ENCODE measurements around the gene ATRIP. TPM values are rescaled to one million over a fixed set of nuclear protein-coding genes. Genes with fewer than 3 reads are reported as not detected.

Gene ATRIP
- total and polyA plus RNA-seq, 2 of the 4 experiments (the other 2 are of a cell fraction) = 6.8 to 10.8 TPM

- TF ChIP-seq NFE2L2 (IDR thresholded peaks at IDR 0.05; ENCODE audit: low read depth, low read length) = no peak
These were observed 6.0 kb upstream of the ATRIP start (continued) for GRCh38 chr3:48440590-48440958.

GRCh38 chr3:48441940-48442339 is 4.6 kb upstream of the ATRIP start:
- Histone ChIP-seq H3K9me1 (ENCODE audit: insufficient read depth, low read length) (0 out of 2 replicates have a peak, but pooled peaks cover 4% of the 10 kb centered on the region), H4K8ac (ENCODE audit: low read depth in 2 of 2, low read length in 2 of 2) (no peak overlapping the region), H3K56ac (ENCODE audit: extremely low read depth, insufficient read depth, low read length) (no peak overlapping the region), H3K18ac (ENCODE audit: low read depth, low read length) (no peak overlapping the region), H3K79me1 (ENCODE audit: low read depth in 1 of 2, low read length in 2 of 2) (peaks cover 44 to 50% of the 10 kb centered on the region in 2 experiments), H3K4ac (ENCODE audit: low read depth, low read length) (no peak overlapping the region), H3K23ac (ENCODE audit: low read depth, low read length) (peak overlapping the region; percentile 52; the same call in 1 of the 2 replicates), H2AK9ac (replicated peaks; ENCODE audit: low read depth, low read length, poor library complexity) (no peak overlapping the region), H4K91ac (ENCODE audit: insufficient read depth, low read depth, low read length) (no peak overlapping the region), H3K9ac (ENCODE audit: low read depth, low read length) (no peak overlapping the region), H2BK15ac (ENCODE audit: low read depth, low read length) (no peak overlapping the region), H3K14ac (replicated peaks; ENCODE audit: low read depth, low read length) (no peak overlapping the region), H3K27ac (ENCODE audit: insufficient read depth, low read length) (no peak overlapping the region), H3K9me3 (ENCODE audit: control insufficient read depth, insufficient read depth, low read length) (no peaks in the 10 kb centered on the region), H2BK5ac (ENCODE audit: low read depth, low read length, poor library complexity, severe bottlenecking) (no peak overlapping the region), H2AK5ac (ENCODE audit: low read depth, low read length) (no peak overlapping the region), H3K4me1 (ENCODE audit: control insufficient read depth, insufficient read depth, low read length) (peaks cover 4% of the 10 kb centered on the region), H3K4me2 (ENCODE audit: low read depth, low read length) (no peak overlapping the region), H4K5ac (ENCODE audit: low read depth, low read length) (no peak overlapping the region), H4K20me1 (ENCODE audit: insufficient read depth, low read length) (peaks cover 6% of the 10 kb centered on the region; the same call in 1 of the 2 replicates), H3K4me3 (ENCODE audit: insufficient read depth, low read depth, low read length) (no peak overlapping the region), H2AFZ (replicated peaks; ENCODE audit: low read length, poor library complexity) (no peak overlapping the region), H2BK120ac (ENCODE audit: low read depth, low read length) (no peak overlapping the region), H3K27me3 (ENCODE audit: control insufficient read depth, insufficient read depth, low read length) (no peaks in the 10 kb centered on the region), H3K36me3 (ENCODE audit: control insufficient read depth, insufficient read depth, low read length) (peaks cover 15% of the 10 kb centered on the region), H2BK20ac (ENCODE audit: low read depth, low read length) (no peak overlapping the region)
- in situ Hi-C loops (cut with MboI; ENCODE audit: low sequenced_read_pairs) = no loop called here
- no peak for ATAC-seq (ENCODE audit: low read depth)
- no peak for DNase-seq
- intact Hi-C loops (cut with micrococcal nuclease) = loop anchor here (10.0 kb wide), 1 partner anchor 193 kb away; the partner anchor contains the start of gene SLC26A6
- POLR2A ChIA-PET (ENCODE audit: unreplicated experiment) = interaction anchor here (0.6 kb wide), 1 partner anchor 249 kb away, joined by 14 read pairs; no protein-coding TSS in a partner anchor
- dilution Hi-C loops (cut with HindIII; ENCODE audit: low sequenced_read_pairs, unreplicated experiment) = no loop called here
- CTCF ChIA-PET = interaction anchor here (0.6 kb wide), 1 partner anchor 9 kb away, joined by 3 read pairs; no protein-coding TSS in a partner anchor
- WGBS, 2 experiments (ENCODE audit: extremely low coverage in 2 of 2, insufficient read length in 1 of 2) = no CpG with 5 or more reads among the region's 6 CpGs
- no peak for TF ChIP-seq SMC3 (IDR thresholded peaks at IDR 0.05; ENCODE audit: low read depth, low read length)
- TF ChIP-seq NFE2L2 (IDR thresholded peaks at IDR 0.05; ENCODE audit: low read depth, low read length) = no peak
- no peak for TF ChIP-seq POLR2A (IDR thresholded peaks at IDR 0.05; ENCODE audit: low read depth, low read length)
- no peak for TF ChIP-seq BHLHE40 (IDR thresholded peaks at IDR 0.05; ENCODE audit: low read depth, low read length)
- no peak for TF ChIP-seq RFX5 (IDR thresholded peaks at IDR 0.05; ENCODE audit: low read depth, low read length)
- TF ChIP-seq CHD1 (IDR thresholded peaks at IDR 0.05; ENCODE audit: low read depth, low read length) = no peak
- TF ChIP-seq CEBPB (IDR thresholded peaks at IDR 0.05; ENCODE audit: low read depth, low read length) = no peak
- TF ChIP-seq USF2 (IDR thresholded peaks at IDR 0.05; ENCODE audit: low read depth, low read length) = no peak
- TF ChIP-seq MAFK (IDR thresholded peaks at IDR 0.05; ENCODE audit: low read depth, low read length) = no peak
- TF ChIP-seq RAD21 (IDR thresholded peaks at IDR 0.05; ENCODE audit: low read length) = no peak
- TF ChIP-seq, protein P1, sequence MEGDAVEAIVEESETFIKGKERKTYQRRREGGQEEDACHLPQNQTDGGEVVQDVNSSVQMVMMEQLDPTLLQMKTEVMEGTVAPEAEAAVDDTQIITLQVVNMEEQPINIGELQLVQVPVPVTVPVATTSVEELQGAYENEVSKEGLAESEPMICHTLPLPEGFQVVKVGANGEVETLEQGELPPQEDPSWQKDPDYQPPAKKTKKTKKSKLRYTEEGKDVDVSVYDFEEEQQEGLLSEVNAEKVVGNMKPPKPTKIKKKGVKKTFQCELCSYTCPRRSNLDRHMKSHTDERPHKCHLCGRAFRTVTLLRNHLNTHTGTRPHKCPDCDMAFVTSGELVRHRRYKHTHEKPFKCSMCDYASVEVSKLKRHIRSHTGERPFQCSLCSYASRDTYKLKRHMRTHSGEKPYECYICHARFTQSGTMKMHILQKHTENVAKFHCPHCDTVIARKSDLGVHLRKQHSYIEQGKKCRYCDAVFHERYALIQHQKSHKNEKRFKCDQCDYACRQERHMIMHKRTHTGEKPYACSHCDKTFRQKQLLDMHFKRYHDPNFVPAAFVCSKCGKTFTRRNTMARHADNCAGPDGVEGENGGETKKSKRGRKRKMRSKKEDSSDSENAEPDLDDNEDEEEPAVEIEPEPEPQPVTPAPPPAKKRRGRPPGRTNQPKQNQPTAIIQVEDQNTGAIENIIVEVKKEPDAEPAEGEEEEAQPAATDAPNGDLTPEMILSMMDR (conservative IDR thresholded peaks at IDR 0.05; ENCODE audit: low read depth, low read length) = no peak
- no peak for TF ChIP-seq MAZ (IDR thresholded peaks at IDR 0.05; ENCODE audit: borderline replicate concordance, low read depth, low read length)
- no peak for TF ChIP-seq MXI1 (IDR thresholded peaks at IDR 0.05; ENCODE audit: borderline replicate concordance, low read depth, low read length)
- no peak for TF ChIP-seq RCOR1 (IDR thresholded peaks at IDR 0.05; ENCODE audit: insufficient replicate concordance, low read length)
- no TSS peak for BruUV-seq (replicated peaks)

Measured in IMR-90 (cell line).